ENCODE results near the gene S1PR5. TPM values are rescaled to one million over a fixed set of nuclear protein-coding genes. Genes with fewer than 3 reads are reported as not detected.
"Not testable (repeated sequence)": the region's sequence is repeated elsewhere in the genome, so short reads cannot be mapped to it uniquely, and the experiment has no call there.

S1PR5 gene
- total RNA-seq, 2 experiments from 2014 or later = 0.63 to 0.68 TPM

GRCh38 chr19:10543059-10543419 lies 25.8 kb upstream of the S1PR5 start:
- H3K9me3 Mint-ChIP-seq = no peaks in the 10 kb centered on the region
- POLR2A ChIA-PET = interaction anchor here (1.0 to 2.0 kb wide), 4 partner anchors 18 to 59 kb away, joined by 3 to 5 read pairs (median 3); no protein-coding TSS in a partner anchor
- no peak for DNase-seq
- peaks cover 16% of the 10 kb centered on the region for H3K4me1 Mint-ChIP-seq
- CTCF ChIA-PET = interaction anchor here (0.6 to 3.2 kb wide), 6 partner anchors 8 to 157 kb away, joined by 3 to 13 read pairs (median 4); partner anchors contain the start of gene CDKN2D
- peak overlapping the region; percentile 28 for H3K27ac Mint-ChIP-seq
- peak overlapping the region; percentile 62 for H3K4me3 Mint-ChIP-seq
- H3K27me3 Mint-ChIP-seq = peaks cover 22% of the 10 kb centered on the region
- H3K36me3 Mint-ChIP-seq (ENCODE audit: low read depth) = peaks cover 7% of the 10 kb centered on the region

DNA sequence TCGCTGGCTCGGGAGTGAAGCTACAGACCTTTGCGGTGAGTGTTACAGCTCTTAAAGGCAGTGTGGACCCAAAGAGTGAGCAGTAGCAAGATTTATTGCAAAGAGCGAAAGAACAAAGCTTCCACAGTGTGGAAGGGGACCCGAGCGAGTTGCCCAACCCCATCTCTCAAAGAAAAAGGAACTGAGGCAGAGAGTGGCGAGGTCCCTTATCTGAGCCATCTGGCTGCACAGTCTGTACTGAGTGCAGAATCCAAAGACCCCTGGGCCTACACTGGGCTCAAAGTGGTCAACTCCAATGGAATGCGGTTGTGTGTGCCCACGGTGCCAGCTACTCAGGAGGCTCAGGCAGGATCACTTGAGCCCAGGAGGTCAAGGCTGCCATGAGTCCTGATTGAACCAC lies 21.8 kb upstream of the S1PR5 start:
- peaks cover 29% of the 10 kb centered on the region for H3K27me3 Mint-ChIP-seq
- POLR2A ChIA-PET; H3K9me3 Mint-ChIP-seq; DNase-seq; H3K4me3 Mint-ChIP-seq; H3K4me1 Mint-ChIP-seq; H3K36me3 Mint-ChIP-seq (ENCODE audit: low read depth); CTCF ChIA-PET; H3K27ac Mint-ChIP-seq: not testable (repeated sequence)

DNA sequence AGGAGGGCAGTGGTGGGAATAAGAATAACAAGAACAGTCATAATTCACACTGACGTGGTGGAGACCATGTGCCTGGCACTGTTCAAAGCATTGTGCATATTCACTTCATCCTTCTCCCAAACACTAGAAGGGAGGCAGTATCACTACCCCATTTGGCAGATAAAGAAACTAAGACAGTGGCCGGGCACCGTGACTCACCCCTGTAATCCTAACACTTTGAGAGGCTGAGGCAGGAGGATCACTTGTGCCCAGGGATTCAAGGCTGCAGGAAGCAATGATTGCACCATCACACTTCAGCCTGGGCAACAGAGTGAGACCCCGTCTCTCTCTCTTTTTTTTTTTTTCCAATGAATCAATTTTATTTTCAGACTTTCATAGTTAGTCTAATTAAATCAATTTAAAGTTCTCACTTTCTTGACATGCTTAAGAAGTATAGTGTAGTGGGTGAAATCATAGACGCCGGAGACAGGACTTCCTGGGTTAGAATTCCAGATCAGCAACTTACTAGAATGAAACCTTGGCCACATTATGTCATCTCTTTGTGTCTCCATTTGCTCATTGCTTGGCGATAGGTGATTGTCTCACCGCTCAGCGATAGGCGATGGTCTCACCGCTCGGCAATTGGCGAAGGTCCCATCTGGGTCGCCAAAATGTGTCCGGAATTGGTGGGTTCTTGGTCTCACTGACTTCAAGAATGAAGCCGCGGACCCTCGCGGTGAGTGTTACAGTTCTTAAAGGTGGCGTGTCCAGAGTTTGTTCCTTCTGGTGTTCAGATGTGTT lies 21.1 kb upstream of the S1PR5 start:
- Mint-ChIP-seq H3K9me3 (no peaks in the 10 kb centered on the region), H3K27me3 (peaks cover 35% of the 10 kb centered on the region), H3K4me1 (peaks cover 5% of the 10 kb centered on the region), H3K27ac (no peak overlapping the region), H3K36me3 (ENCODE audit: low read depth) (no peaks in the 10 kb centered on the region), H3K4me3 (no peak overlapping the region)
- DNase-seq = no peak
- CTCF ChIA-PET = interaction anchor here (0.6 to 1.0 kb wide), 3 partner anchors 27 to 121 kb away, joined by 3 to 7 read pairs (median 3); no protein-coding TSS in a partner anchor
- POLR2A ChIA-PET = no interaction called here

DNA sequence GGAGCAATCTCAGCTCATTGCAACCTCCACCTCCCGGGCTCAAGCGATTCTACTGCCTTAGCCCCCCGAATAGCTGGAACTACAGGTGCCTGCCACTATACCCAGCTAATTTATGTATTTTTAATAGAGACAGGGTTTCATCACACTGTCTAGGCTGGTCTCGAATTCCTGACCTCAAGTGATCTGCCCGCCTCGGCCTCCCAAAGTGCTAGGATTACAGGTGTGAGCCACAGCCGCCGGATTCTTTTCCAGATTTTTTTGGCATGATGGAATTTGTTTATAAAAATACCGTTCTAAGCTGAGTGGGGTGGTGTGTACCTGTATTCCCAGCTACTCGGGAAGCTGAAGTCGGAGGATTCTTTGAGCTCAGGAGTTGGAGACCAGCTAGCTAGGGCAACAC lies 20.4 kb upstream of the S1PR5 start:
- H3K4me3 Mint-ChIP-seq = no peak overlapping the region

DNA sequence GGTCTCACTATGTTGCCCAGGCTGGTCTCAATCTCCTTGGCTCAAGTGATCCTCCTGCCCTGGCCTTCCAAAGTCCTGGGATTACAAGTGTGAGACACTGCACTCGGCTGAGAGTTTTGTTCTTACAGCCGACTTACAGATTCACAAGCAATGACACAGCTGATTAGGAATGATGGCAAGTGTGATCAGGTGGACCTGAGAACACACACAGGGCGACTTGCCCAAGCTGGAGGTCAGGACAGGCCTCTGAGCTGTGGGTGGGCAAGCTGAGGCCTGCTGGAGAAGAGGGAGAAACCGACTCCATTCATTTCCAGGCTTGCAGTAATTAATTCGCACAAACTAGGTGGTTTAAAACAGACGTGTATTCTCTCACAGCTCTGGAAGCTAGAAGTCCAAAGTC lies 18.4 kb upstream of the S1PR5 start:
- Mint-ChIP-seq H3K27me3 (peaks cover 36% of the 10 kb centered on the region), H3K4me1 (no peaks in the 10 kb centered on the region), H3K36me3 (ENCODE audit: low read depth) (no peaks in the 10 kb centered on the region), H3K9me3 (peaks cover 3% of the 10 kb centered on the region), H3K4me3 (no peak overlapping the region), H3K27ac (no peak overlapping the region)
- DNase-seq = no peak
- ChIA-PET POLR2A (interaction anchor here (1.1 kb wide), 1 partner anchor 16 kb away, joined by 3 read pairs; no protein-coding TSS in a partner anchor), CTCF (interaction anchor here (0.8 to 1.9 kb wide), 3 partner anchors 25 to 109 kb away, joined by 3 to 7 read pairs (median 5); no protein-coding TSS in a partner anchor)

More for the DNA sequence above, 20.4 kb upstream of the S1PR5 start:
- Mint-ChIP-seq H3K4me1 (peaks cover 2% of the 10 kb centered on the region), H3K27ac (no peak overlapping the region), H3K27me3 (peaks cover 35% of the 10 kb centered on the region), H3K36me3 (ENCODE audit: low read depth) (no peaks in the 10 kb centered on the region), H3K9me3 (peaks cover 1% of the 10 kb centered on the region)
- DNase-seq = no peak
- POLR2A ChIA-PET = no interaction called here
- CTCF ChIA-PET = interaction anchor here (0.6 to 1.0 kb wide), 3 partner anchors 26 to 122 kb away, joined by 3 to 7 read pairs (median 3); no protein-coding TSS in a partner anchor

DNA sequence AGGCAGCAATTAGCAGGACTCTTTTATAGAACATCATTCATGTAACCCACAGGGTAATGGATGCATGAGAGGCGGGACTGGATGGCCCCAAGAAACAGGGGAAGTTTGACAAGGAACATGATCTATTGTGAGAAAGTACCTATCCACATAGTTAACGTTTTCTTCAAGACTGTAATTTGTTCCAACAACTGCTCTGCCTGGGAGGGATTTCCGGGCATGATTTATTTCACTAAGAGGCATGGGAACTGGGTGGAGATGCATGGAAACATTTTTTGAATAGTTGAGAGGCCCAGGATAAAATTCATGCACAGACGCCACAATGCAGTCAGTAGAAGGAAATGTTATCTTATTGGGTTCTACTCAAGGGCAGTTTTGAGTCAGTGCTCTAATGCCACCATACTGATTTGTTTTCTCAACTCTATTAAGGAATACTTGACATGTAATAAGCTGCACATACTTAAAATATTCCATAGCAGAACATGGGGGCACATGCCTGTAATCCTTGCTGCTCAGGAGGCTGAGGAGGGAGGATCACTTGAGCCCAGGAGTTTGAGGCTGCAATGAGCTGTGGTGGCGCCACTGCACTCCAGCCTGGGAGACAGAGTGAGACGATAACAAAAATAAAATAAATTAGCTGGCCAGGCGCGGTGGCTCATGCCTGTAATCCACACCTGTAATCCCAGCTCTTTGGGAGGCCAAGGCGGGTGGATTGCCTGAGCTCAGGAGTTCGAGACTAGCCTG lies 16.6 kb upstream of the S1PR5 start:
- POLR2A ChIA-PET = no interaction called here

GRCh38 chr19:10532457-10532856 lies 15.2 kb upstream of the S1PR5 start:
- DNase-seq = no peak
- Mint-ChIP-seq H3K27me3 (peaks cover 16% of the 10 kb centered on the region), H3K4me3 (no peak overlapping the region), H3K4me1 (no peaks in the 10 kb centered on the region), H3K9me3 (peaks cover 3% of the 10 kb centered on the region), H3K27ac (no peak overlapping the region), H3K36me3 (ENCODE audit: low read depth) (no peaks in the 10 kb centered on the region)
- ChIA-PET CTCF (interaction anchor here (1.7 kb wide), 1 partner anchor 9 kb away, joined by 6 read pairs; no protein-coding TSS in a partner anchor), POLR2A (interaction anchor here (0.6 kb wide), 1 partner anchor 52 kb away, joined by 3 read pairs; no protein-coding TSS in a partner anchor)

More for the DNA sequence above, 16.6 kb upstream of the S1PR5 start:
- peaks cover 24% of the 10 kb centered on the region for H3K27me3 Mint-ChIP-seq
- DNase-seq = no peak
- CTCF ChIA-PET = interaction anchor here (0.6 kb wide), 1 partner anchor 17 kb away, joined by 4 read pairs; no protein-coding TSS in a partner anchor
- no peaks in the 10 kb centered on the region for H3K4me1 Mint-ChIP-seq
- H3K27ac Mint-ChIP-seq = no peak overlapping the region
- no peaks in the 10 kb centered on the region for H3K36me3 Mint-ChIP-seq (ENCODE audit: low read depth)
- H3K9me3 Mint-ChIP-seq = peaks cover 3% of the 10 kb centered on the region
- no peak overlapping the region for H3K4me3 Mint-ChIP-seq

DNA sequence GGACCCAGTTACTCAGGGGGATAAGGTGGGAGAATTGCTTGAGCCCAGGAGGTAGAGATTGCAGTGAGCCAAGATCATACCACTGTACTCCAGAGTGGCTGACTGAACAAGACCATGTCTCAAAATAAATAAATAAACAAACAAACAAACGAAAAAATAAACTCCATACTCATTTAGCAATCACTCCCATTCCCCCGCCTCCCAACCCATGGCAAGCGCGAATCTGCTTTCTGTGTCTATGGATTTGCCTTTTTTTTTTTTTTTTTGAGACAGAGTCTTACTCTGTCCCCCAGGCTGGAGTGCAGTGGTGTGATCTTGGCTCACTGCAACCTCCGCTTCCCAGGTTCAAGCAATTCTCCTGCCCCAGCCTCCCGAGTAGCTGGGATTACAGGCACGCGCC lies 9.6 kb upstream of the S1PR5 start:
- H3K4me1 Mint-ChIP-seq; H3K9me3 Mint-ChIP-seq; H3K27ac Mint-ChIP-seq; CTCF ChIA-PET; H3K27me3 Mint-ChIP-seq; POLR2A ChIA-PET; H3K36me3 Mint-ChIP-seq (ENCODE audit: low read depth); H3K4me3 Mint-ChIP-seq; DNase-seq: not testable (repeated sequence)

DNA sequence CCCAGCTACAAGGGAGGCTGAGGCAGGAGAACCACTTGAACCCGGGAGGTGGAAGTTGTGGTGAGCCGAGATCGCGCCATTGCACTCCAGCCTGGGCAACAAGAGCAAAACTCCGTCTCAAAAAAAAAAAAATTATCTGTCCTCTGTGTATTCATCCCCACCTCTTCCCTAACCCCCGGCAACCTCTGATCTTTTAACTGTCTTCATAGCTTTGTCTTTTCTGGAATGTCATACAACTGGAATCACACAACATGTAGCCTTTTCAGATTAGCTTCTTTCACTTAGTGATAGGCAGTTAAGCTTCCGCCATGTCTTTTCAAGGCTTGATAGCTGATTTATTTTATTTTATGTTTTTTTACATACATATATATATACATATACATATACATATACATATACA lies 8.4 kb upstream of the S1PR5 start:
- POLR2A ChIA-PET = interaction anchor here (0.9 kb wide), 1 partner anchor 17 kb away, joined by 3 read pairs; no protein-coding TSS in a partner anchor
- CTCF ChIA-PET = no interaction called here
- Mint-ChIP-seq H3K36me3 (ENCODE audit: low read depth) (no peaks in the 10 kb centered on the region), H3K9me3 (no peaks in the 10 kb centered on the region), H3K4me3 (no peak overlapping the region), H3K4me1 (no peaks in the 10 kb centered on the region), H3K27ac (no peak overlapping the region), H3K27me3 (peaks cover 7% of the 10 kb centered on the region)
- no peak for DNase-seq

DNA sequence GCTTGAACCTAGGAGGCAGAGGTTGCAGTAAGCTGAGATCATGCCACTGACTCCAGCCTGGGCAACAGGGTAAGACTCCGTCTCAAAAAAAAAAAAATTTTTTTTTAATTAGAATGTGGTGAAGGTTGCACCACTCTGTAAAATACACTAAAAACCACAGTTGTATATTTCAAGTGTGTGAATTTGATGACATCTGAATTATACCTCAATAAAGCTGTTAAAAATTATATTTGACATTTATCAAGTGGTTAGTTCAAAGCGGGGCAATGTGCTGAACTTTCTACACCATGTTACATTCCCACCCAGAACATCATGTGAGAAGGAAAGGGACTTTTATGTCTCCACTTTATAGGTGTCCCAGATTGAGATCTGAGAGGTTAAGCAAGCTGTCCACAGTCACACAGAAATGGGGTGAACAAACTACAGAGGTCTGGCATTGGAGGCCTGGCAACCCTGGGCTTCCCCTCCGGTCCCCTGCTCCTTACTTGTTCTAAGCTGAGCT lies 5.9 kb upstream of the S1PR5 start:
- H3K4me3 Mint-ChIP-seq = no peak overlapping the region
- peaks cover 25% of the 10 kb centered on the region for H3K27me3 Mint-ChIP-seq
- CTCF ChIA-PET = interaction anchor here (1.2 kb wide), 1 partner anchor 28 kb away, joined by 4 read pairs; no protein-coding TSS in a partner anchor
- H3K9me3 Mint-ChIP-seq = no peaks in the 10 kb centered on the region
- H3K36me3 Mint-ChIP-seq (ENCODE audit: low read depth) = no peaks in the 10 kb centered on the region
- POLR2A ChIA-PET = interaction anchor here (1.1 kb wide), 1 partner anchor 130 kb away, joined by 4 read pairs; no protein-coding TSS in a partner anchor
- H3K27ac Mint-ChIP-seq = no peak overlapping the region
- no peak for DNase-seq
- H3K4me1 Mint-ChIP-seq = peaks cover 14% of the 10 kb centered on the region

DNA sequence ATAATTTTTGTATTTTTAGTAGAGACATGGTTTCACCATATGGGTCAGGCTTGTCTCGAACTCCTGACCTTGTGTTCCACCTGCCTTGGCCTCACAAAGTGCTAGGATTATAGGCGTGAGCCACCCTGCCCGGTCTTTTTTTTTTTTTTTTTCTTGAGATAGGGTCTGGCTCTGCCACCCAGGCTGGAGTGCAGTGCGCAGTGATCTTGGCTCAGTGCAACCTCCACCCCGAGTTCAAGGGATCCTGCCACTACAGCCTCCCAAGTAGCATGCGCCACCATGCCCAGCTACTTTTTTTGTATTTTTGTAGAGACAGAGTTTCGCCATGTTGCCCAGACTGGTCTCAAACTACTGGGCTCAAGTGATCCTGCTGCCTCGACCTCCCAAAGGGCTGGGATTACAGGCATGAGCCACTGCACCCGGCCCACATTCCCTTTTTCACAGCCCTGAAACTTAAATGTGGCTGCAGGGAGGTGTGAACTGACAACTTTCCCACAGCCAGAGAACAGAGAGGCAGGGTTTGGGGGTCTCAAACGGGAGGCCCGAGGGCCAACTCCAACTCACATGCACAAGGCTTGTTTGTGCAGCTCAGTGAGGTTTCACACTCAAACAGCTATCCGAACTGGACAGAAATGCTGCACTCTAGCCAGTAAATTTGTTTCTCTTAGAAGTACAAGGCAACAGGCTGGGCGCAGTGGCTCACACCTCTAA lies 4.4 kb upstream of the S1PR5 start:
- peaks cover 22% of the 10 kb centered on the region for H3K4me1 Mint-ChIP-seq
- peaks cover 32% of the 10 kb centered on the region for H3K27me3 Mint-ChIP-seq
- no peak overlapping the region for H3K4me3 Mint-ChIP-seq
- H3K27ac Mint-ChIP-seq = no peak overlapping the region
- CTCF ChIA-PET = interaction anchor here (0.6 kb wide), 1 partner anchor 45 kb away, joined by 5 read pairs; no protein-coding TSS in a partner anchor
- POLR2A ChIA-PET = interaction anchor here (1.1 kb wide), 2 partner anchors 22 to 31 kb away, joined by 3 to 4 read pairs; partner anchors contain the start of gene ATG4D
- H3K9me3 Mint-ChIP-seq = no peaks in the 10 kb centered on the region
- DNase-seq = no peak
- no peaks in the 10 kb centered on the region for H3K36me3 Mint-ChIP-seq (ENCODE audit: low read depth)

DNA sequence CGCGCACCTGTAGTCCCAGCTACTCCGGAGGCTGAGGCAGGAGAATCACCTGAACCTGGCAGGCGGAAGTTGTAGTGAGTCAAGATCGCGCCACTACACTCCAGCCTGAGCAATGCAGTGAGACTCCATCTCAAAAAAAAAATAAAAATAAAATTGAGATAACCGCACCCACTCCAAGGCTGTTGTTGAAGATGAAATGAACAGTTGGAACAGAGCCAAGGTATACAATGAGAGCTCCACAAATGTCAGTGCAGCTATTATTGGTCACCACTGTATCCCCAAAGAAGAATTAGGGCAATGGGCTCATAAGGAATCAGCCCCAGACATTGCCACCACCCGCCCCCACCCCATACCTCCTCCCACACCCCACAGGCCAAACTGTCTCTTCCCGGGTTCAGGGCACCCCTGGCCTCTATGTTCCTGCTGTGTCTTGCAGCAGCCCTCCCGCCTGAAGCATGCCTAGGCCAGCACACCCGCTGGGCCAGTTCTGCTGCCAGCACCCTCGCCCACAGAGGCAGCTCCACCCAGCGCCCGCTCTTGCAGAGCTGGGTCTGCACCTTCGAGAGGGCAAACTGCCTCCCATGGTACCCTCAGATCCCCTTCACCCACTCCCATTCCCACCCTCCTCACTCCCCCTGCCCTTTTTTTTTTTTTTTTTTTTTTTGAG lies 3.5 kb upstream of the S1PR5 start:
- Mint-ChIP-seq H3K27me3 (peaks cover 41% of the 10 kb centered on the region), H3K9me3 (no peaks in the 10 kb centered on the region), H3K4me1 (peaks cover 27% of the 10 kb centered on the region), H3K4me3 (no peak overlapping the region), H3K36me3 (ENCODE audit: low read depth) (no peaks in the 10 kb centered on the region), H3K27ac (no peak overlapping the region)
- POLR2A ChIA-PET = interaction anchor here (0.6 kb wide), 1 partner anchor 31 kb away, joined by 3 read pairs; no protein-coding TSS in a partner anchor
- CTCF ChIA-PET = no interaction called here
- DNase-seq = no peak

Data from activated CD4-positive, alpha-beta memory T cell treated with anti-CD3 and anti-CD28 coated beads, Interleukin-2, amount 10 ng/mL, durations not matched to agents 7 days and 5 days (primary cell).